Measurements from ENCODE around the gene NPHP1. TPM values are rescaled to one million over a fixed set of nuclear protein-coding genes. Genes with fewer than 3 reads are reported as not detected.

Gene NPHP1
- total RNA-seq, 1 donor from 2014 or later = 2.6 TPM

GRCh38 chr2:110121592-110121991, 83.2 kb downstream of the NPHP1 start:
- H3K4me3 Mint-ChIP-seq (ENCODE audit: unreplicated experiment) = no peak overlapping the region
- H3K36me3 Mint-ChIP-seq (ENCODE audit: low read depth) = no peaks in the 10 kb centered on the region
- TF ChIP-seq CTCF (IDR thresholded peaks at IDR 0.05) = no peak
- no peak overlapping the region for H3K27ac Mint-ChIP-seq (ENCODE audit: unreplicated experiment)
- H3K9me3 Mint-ChIP-seq (ENCODE audit: low read depth) = no peaks in the 10 kb centered on the region
- peaks cover 18% of the 10 kb centered on the region for H3K4me1 Mint-ChIP-seq (ENCODE audit: low read depth)
- peaks cover 9% of the 10 kb centered on the region for H3K27me3 Mint-ChIP-seq (ENCODE audit: low read depth)
- DNase-seq (ENCODE audit: low spot score) = no peak

GRCh38 chr2:110121052-110121334, 83.8 kb downstream of the NPHP1 start:
- Mint-ChIP-seq H3K27me3 (ENCODE audit: low read depth) (peaks cover 11% of the 10 kb centered on the region), H3K27ac (ENCODE audit: unreplicated experiment) (no peak overlapping the region), H3K4me3 (ENCODE audit: unreplicated experiment) (no peak overlapping the region), H3K9me3 (ENCODE audit: low read depth) (no peaks in the 10 kb centered on the region), H3K36me3 (ENCODE audit: low read depth) (no peaks in the 10 kb centered on the region), H3K4me1 (ENCODE audit: low read depth) (peaks cover 20% of the 10 kb centered on the region)
- TF ChIP-seq CTCF (IDR thresholded peaks at IDR 0.05) = no peak
- no peak for DNase-seq (ENCODE audit: low spot score)

GRCh38 chr2:110120171-110121051, 84.4 kb downstream of the NPHP1 start:
- TF ChIP-seq CTCF (IDR thresholded peaks at IDR 0.05) = no peak
- H3K36me3 Mint-ChIP-seq (ENCODE audit: low read depth) = no peaks in the 10 kb centered on the region

GRCh38 chr2:110116033-110116710, 88.6 kb downstream of the NPHP1 start:
- Mint-ChIP-seq H3K4me1 (ENCODE audit: low read depth) (peaks cover 22% of the 10 kb centered on the region), H3K27ac (ENCODE audit: unreplicated experiment) (no peak overlapping the region)

More at GRCh38 chr2:110120171-110121051, 84.4 kb downstream of the NPHP1 start:
- Mint-ChIP-seq H3K27me3 (ENCODE audit: low read depth) (peaks cover 11% of the 10 kb centered on the region), H3K27ac (ENCODE audit: unreplicated experiment) (no peak overlapping the region), H3K4me3 (ENCODE audit: unreplicated experiment) (no peak overlapping the region), H3K9me3 (ENCODE audit: low read depth) (no peaks in the 10 kb centered on the region), H3K4me1 (ENCODE audit: low read depth) (peaks cover 20% of the 10 kb centered on the region)
- no peak for DNase-seq (ENCODE audit: low spot score)

More at GRCh38 chr2:110116033-110116710, 88.6 kb downstream of the NPHP1 start:
- Mint-ChIP-seq H3K27me3 (ENCODE audit: low read depth) (peaks cover 16% of the 10 kb centered on the region), H3K4me3 (ENCODE audit: unreplicated experiment) (peak overlapping the region; percentile 57), H3K36me3 (ENCODE audit: low read depth) (no peaks in the 10 kb centered on the region), H3K9me3 (ENCODE audit: low read depth) (no peaks in the 10 kb centered on the region)
- TF ChIP-seq CTCF (IDR thresholded peaks at IDR 0.05) = peak; percentile 77
- DNase-seq (ENCODE audit: low spot score) = no peak
